K562 (cell line): ENCODE measurements around the gene LDB2. TPM values are rescaled to one million over a fixed set of nuclear protein-coding genes. Genes with fewer than 3 reads are reported as not detected.

Experiments used
- ATAC-seq: fragments of 200-7000 bp; cut with Tn5 transposase; 3 replicates; pipeline ENCODE4 v1.9.1; 2020; ENCODE audit warnings: moderate library complexity
- BruUV-seq: library from RNA; stranded (reverse); fragments of 400-500 nt; replicated peaks from 2 replicates; lab custom pipeline; 2021; lab: Mats Ljungman, UMichigan
- CTCF ChIA-PET: fragments of 300-600 bp; formaldehyde crosslinking; extraction: SDS; loops from one replicate; lab custom pipeline; 2021; ENCODE audit warnings: low intra/inter-chr PET ratio; lab: Yijun Ruan, JAX
- POLR2A ChIA-PET: fragments of 300-600, 350-650 bp; sonication (Branson Sonifier 250); formaldehyde crosslinking; extraction: SDS; loops from one replicate; lab custom pipeline; 2021; ENCODE audit warnings: antibody characterized with exemption, inconsistent platforms; lab: Yijun Ruan, JAX
- DNase-seq, 4 experiments: peaks; one replicate each; pipeline versions ENCODE4 v3.0.0 to v3.0.0-alpha.2; 2011 to 2018; ENCODE audit warnings: low spot score in 3 of 4, mixed read lengths in 3 of 4; ENCODE audit errors: extremely low read depth in 1 of 4
- FAIRE-seq: peaks from 2 replicates; lab custom pipeline; 2011; peaks lifted over from hg19 to GRCh38; lab: Jason Lieb, UNC
- H2AFZ ChIP-seq: 2 replicates; pipeline ENCODE4 v1.6.0; 2011; ENCODE audit warnings: low read depth, low read length, control low read depth, inconsistent platforms
- H3K27ac ChIP-seq: fragments of 200-600 bp; 3 replicates; pipeline ENCODE4 v1.8.0; 2011; ENCODE audit warnings: low read depth, mild to moderate bottlenecking, control low read depth, inconsistent platforms, low read length, moderate library complexity, mixed read lengths; ENCODE audit errors: extremely low read depth
- H3K27me3 ChIP-seq, 2 experiments: fragments of 300-600 bp in 1 of 2; 2 replicates in 1 of 2; 3 replicates in 1 of 2; pipeline versions ENCODE4 v1.6.0 to v1.8.0; 2011; ENCODE audit warnings: inconsistent platforms in 2 of 2, low read length in 2 of 2, mild to moderate bottlenecking in 1 of 2, mixed read lengths in 1 of 2, moderate library complexity in 1 of 2; ENCODE audit not compliant: control insufficient read depth in 2 of 2, insufficient read depth in 2 of 2
- H3K36me3 ChIP-seq: fragments of 300-600 bp; 3 replicates; pipeline ENCODE4 v1.8.0; 2011; ENCODE audit warnings: mild to moderate bottlenecking, low read length, inconsistent platforms; ENCODE audit not compliant: control insufficient read depth, insufficient read depth
- H3K4me1 ChIP-seq, 2 experiments: fragments of 200-600 bp in 1 of 2; replicated peaks in 1 of 2; 2 replicates in 1 of 2; 3 replicates in 1 of 2; pipeline versions ENCODE4 v1.5.1 to v1.8.0; 2011; ENCODE audit warnings: inconsistent platforms in 2 of 2, low read length in 2 of 2, mild to moderate bottlenecking in 1 of 2, mixed read lengths in 1 of 2, moderate library complexity in 1 of 2; ENCODE audit not compliant: control insufficient read depth in 2 of 2, insufficient read depth in 2 of 2
- H3K4me2 ChIP-seq: 2 replicates; pipeline ENCODE4 v1.6.1; 2011; ENCODE audit warnings: low read length, control low read depth, inconsistent platforms, mixed read lengths; ENCODE audit not compliant: insufficient read depth
- H3K4me3 ChIP-seq: fragments of 200-600 bp; sonication (generic), shearing (Covaris generic); 2 replicates; pipeline ENCODE4 v1.5.1; 2016; ENCODE audit warnings: control low read depth, inconsistent platforms
- H3K79me2 ChIP-seq: fragments of 200-600 bp; 3 replicates; pipeline ENCODE4 v1.8.0; 2011; ENCODE audit warnings: low read length, inconsistent platforms; ENCODE audit not compliant: control insufficient read depth, insufficient read depth
- H3K9ac ChIP-seq, 2 experiments: 2 replicates each; pipeline versions ENCODE4 v1.6.0 to v1.6.1; 2011; ENCODE audit warnings: low read depth in 2 of 2, low read length in 2 of 2, control low read depth in 1 of 2, inconsistent platforms in 1 of 2, mild to moderate bottlenecking in 1 of 2, mixed read lengths in 1 of 2; ENCODE audit not compliant: insufficient read depth in 1 of 2
- H3K9me1 ChIP-seq: one replicate; pipeline ENCODE4 v1.6.0; 2011; ENCODE audit warnings: inconsistent platforms, mild to moderate bottlenecking, low read length, moderate library complexity; ENCODE audit not compliant: control insufficient read depth, insufficient read depth
- H3K9me3 ChIP-seq: replicated peaks from 2 replicates; pipeline ENCODE4 v1.5.1; 2011; ENCODE audit warnings: low read depth, low read length, inconsistent platforms; ENCODE audit not compliant: control insufficient read depth, insufficient read depth
- H4K20me1 ChIP-seq: replicated peaks from 2 replicates; pipeline ENCODE4 v1.6.1; 2011; ENCODE audit warnings: low read length, inconsistent platforms, mixed read lengths; ENCODE audit not compliant: control insufficient read depth, insufficient read depth
- BRF2 ChIP-seq: IDR thresholded peaks from 3 replicates; pipeline ENCODE4 v1.6.1; 2011; ENCODE audit warnings: borderline replicate concordance, mild to moderate bottlenecking; ENCODE audit not compliant: insufficient read length, insufficient read depth
- CREBBP ChIP-seq: IDR thresholded peaks from one replicate; pipeline ENCODE4 v1.6.1; 2012; ENCODE audit warnings: low read depth, mild to moderate bottlenecking, control low read depth, inconsistent platforms, low read length
- CXXC5 ChIP-seq: fragments of 250-450 bp; sonication (Bioruptor Pico); IDR thresholded peaks from 2 replicates; pipeline ENCODE4 v1.8.0; 2022; ENCODE audit warnings: inconsistent platforms, mild to moderate bottlenecking, moderate library complexity
- KLF1 ChIP-seq: fragments of 450-650 bp; IDR thresholded peaks from 2 replicates; pipeline ENCODE4 v1.6.1; 2016; ENCODE audit warnings: missing genetic modification characterization, missing compliant biosample characterization
- NRF1 ChIP-seq, 2 experiments: fragments of 450-650 bp; IDR thresholded peaks in 1 of 2; conservative IDR thresholded peaks in 1 of 2; 2 replicates each; pipeline ENCODE4 v1.6.1; 2014; ENCODE audit warnings: mild to moderate bottlenecking in 2 of 2
- RAD51 ChIP-seq: fragments of 450-650 bp; IDR thresholded peaks from 2 replicates; pipeline ENCODE4 v1.7.1; 2016; ENCODE audit warnings: low read depth, mild to moderate bottlenecking, borderline replicate concordance
- STAT6 ChIP-seq: sonication (generic); formaldehyde crosslinking; IDR thresholded peaks from 2 replicates; pipeline ENCODE4 v1.8.1; 2023; ENCODE audit warnings: mild to moderate bottlenecking, missing genetic modification reagents
- ZNF436 ChIP-seq: fragments of 250-450, 450-650 bp; sonication (Bioruptor Pico); formaldehyde crosslinking; IDR thresholded peaks from 2 replicates; pipeline ENCODE4 v1.7.0; 2020; ENCODE audit warnings: mild to moderate bottlenecking
- WGBS: fragments of 100-300 bp; shearing (Covaris generic); methylation state at CpG from one replicate; pipeline ENCODE4 v1.1.6; 2016; ENCODE audit warnings: low coverage, mixed read lengths; ENCODE audit not compliant: insufficient coverage; ENCODE audit errors: missing lambda C conversion rate; 5-methylcytosine and 5-hydroxymethylcytosine counted together
- in situ Hi-C: fragments of 300-500 bp; cut with MboI; formaldehyde crosslinking; loops from 4 replicates; pipeline ENCODE4 v1.15.0; 2018; ENCODE audit warnings: inconsistent platforms, mixed read lengths
- intact Hi-C: fragments of 100-400 bp; cut with micrococcal nuclease; formaldehyde crosslinking; loops from 2 replicates; pipeline ENCODE4 v1.14.2; 2022
- polyA plus RNA-seq, 8 experiments: library from polyadenylated mRNA; depleted of rRNA in 4 of 8; stranded (reverse) in 5 of 8; unstranded in 3 of 8; fragments of >200 nt; fragmentation: Nextera tagmentation in 2 of 8; fragmentation: Illumina TruSeq in 1 of 8; extraction: Ambion mirVana in 2 of 8; extraction: Trizol in 1 of 8; gene quantifications; 2 replicates each; pipeline versions ENCODE4 v1.2.1 to v1.2.3, GENCODE V29; 2011 to 2014; ENCODE audit warnings: inconsistent platforms in 1 of 8, missing spikeins in 1 of 8
- total RNA-seq, 7 experiments: library from RNA; depleted of rRNA in 6 of 7; stranded (reverse); fragments of >200 nt in 6 of 7; fragmentation: Illumina TruSeq in 2 of 7; extraction: Trizol in 2 of 7; gene quantifications; 2 replicates each; pipeline versions ENCODE4 v1.2.1 to v1.2.3, GENCODE V29; 2011 to 2021; ENCODE audit warnings: low replicate concordance in 1 of 7
- TF ChIP-seq, protein P1 (sequence below): fragments of 450-650 bp; formaldehyde crosslinking; IDR thresholded peaks from 2 replicates; pipeline ENCODE4 v1.4.0; 2020; ENCODE audit warnings: mild to moderate bottlenecking, mixed read lengths

The LDB2 gene
- total and polyA plus RNA-seq, 9 of the 15 experiments (the other 6 are each of a cell fraction or from before 2014, with no cell fraction given), result 0.10 to 0.20 TPM; not detected in 7

DNA sequence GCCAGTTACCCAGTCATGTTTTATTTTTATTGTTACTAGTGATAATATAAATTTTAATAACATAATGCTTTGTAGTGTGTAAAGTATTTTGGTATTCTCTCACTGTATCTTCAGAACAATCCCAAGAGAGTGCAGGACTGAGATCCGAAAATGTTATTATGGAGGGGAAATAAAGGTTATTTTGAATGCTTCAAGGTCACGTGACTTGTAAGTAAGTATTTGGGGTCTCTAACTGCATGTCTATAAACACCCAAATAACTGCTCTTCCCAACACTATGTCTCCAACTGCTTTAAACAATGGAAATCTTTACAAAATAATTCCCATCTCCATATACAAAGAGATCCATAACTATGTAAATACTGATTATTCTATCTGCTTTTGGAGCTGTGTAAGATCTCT, 302.2 kb downstream of the LDB2 start:
- Histone ChIP-seq H3K9me1 (no peaks in the 10 kb centered on the region), H3K27me3 (0 out of 5 replicates have a peak, but pooled peaks cover 0 to 4% of the 10 kb centered on the region in 2 experiments), H2AFZ (no peak overlapping the region), H3K27ac (no peak overlapping the region), H3K4me2 (no peak overlapping the region), H3K79me2 (no peaks in the 10 kb centered on the region), H3K9ac (no peak overlapping the region), H3K36me3 (no peaks in the 10 kb centered on the region), H3K4me3 (no peak overlapping the region), H4K20me1 (no peaks in the 10 kb centered on the region), H3K9me3 (no peaks in the 10 kb centered on the region), H3K4me1 (no peaks in the 10 kb centered on the region)
- FAIRE-seq (no peak), DNase-seq (no peak), ATAC-seq (no peak)
- peak; percentile 72 for TF ChIP-seq RAD51
- TF ChIP-seq, protein P1, sequence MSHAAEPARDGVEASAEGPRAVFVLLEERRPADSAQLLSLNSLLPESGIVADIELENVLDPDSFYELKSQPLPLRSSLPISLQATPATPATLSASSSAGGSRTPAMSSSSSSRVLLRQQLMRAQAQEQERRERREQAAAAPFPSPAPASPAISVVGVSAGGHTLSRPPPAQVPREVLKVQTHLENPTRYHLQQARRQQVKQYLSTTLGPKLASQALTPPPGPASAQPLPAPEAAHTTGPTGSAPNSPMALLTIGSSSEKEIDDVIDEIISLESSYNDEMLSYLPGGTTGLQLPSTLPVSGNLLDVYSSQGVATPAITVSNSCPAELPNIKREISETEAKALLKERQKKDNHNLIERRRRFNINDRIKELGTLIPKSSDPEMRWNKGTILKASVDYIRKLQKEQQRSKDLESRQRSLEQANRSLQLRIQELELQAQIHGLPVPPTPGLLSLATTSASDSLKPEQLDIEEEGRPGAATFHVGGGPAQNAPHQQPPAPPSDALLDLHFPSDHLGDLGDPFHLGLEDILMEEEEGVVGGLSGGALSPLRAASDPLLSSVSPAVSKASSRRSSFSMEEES (CRISPR knock-in tag), result peak; percentile 87
- no peak for TF ChIP-seq ZNF436
- TF ChIP-seq CXXC5 (CRISPR knock-in tag), result no peak
- 0% methylated on average over 2 of the region's 2 CpGs for WGBS
- in situ Hi-C loops (no loop called here), intact Hi-C loops (no loop called here)
- POLR2A ChIA-PET, result no interaction called here
- no TSS peak for BruUV-seq
- CTCF ChIA-PET, result no interaction called here

DNA sequence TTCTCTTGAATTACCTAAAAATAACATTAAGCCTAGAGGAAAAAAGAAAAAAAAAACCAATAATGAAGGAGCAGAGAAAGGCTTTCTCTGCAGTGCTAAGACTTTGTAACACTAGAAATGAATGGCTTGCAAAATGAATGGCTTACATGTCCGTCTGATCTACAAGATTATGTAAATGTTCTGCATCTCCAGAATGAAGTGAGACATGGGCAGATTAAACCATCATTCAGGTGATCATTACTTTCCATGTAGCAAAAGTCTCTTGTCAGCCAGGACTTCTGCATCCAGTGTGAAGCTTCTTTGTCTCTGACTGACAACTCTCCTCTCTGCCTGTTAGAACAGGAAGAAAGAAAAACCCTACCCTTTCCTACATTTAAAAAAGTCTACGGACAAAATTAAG, 304.3 kb downstream of the LDB2 start:
- no peak overlapping the region for H2AFZ ChIP-seq
- H4K20me1 ChIP-seq, result no peaks in the 10 kb centered on the region
- WGBS, result 0% methylated on average over 2 of the region's 2 CpGs
- FAIRE-seq (no peak), DNase-seq (no peak), ATAC-seq (no peak)
- in situ Hi-C loops (no loop called here), intact Hi-C loops (no loop called here)
- H3K9me3 ChIP-seq, result no peaks in the 10 kb centered on the region
- no peak overlapping the region for H3K4me2 ChIP-seq
- H3K4me3 ChIP-seq, result no peak overlapping the region
- BruUV-seq, result no TSS peak
- H3K36me3 ChIP-seq, result no peaks in the 10 kb centered on the region
- H3K79me2 ChIP-seq, result no peaks in the 10 kb centered on the region
- no peak overlapping the region for H3K9ac ChIP-seq
- H3K9me1 ChIP-seq, result no peaks in the 10 kb centered on the region
- CTCF ChIA-PET, result no interaction called here
- H3K27ac ChIP-seq, result no peak overlapping the region
- POLR2A ChIA-PET, result no interaction called here
- no peaks in the 10 kb centered on the region for H3K4me1 ChIP-seq
- H3K27me3 ChIP-seq, result 0 out of 5 replicates have a peak, but pooled peaks cover 0 to 4% of the 10 kb centered on the region in 2 experiments
- TF ChIP-seq KLF1 (tag), result no peak
- no peak for TF ChIP-seq CREBBP
- TF ChIP-seq STAT6, result no peak
- TF ChIP-seq NRF1 (conservative IDR thresholded peaks at IDR 0.05 in 1 of 2, IDR thresholded peaks at IDR 0.05 in 1 of 2), result no peak
- TF ChIP-seq BRF2, result no peak
